ENCODE results near the gene NAA25.

NAA25 gene

DNA sequence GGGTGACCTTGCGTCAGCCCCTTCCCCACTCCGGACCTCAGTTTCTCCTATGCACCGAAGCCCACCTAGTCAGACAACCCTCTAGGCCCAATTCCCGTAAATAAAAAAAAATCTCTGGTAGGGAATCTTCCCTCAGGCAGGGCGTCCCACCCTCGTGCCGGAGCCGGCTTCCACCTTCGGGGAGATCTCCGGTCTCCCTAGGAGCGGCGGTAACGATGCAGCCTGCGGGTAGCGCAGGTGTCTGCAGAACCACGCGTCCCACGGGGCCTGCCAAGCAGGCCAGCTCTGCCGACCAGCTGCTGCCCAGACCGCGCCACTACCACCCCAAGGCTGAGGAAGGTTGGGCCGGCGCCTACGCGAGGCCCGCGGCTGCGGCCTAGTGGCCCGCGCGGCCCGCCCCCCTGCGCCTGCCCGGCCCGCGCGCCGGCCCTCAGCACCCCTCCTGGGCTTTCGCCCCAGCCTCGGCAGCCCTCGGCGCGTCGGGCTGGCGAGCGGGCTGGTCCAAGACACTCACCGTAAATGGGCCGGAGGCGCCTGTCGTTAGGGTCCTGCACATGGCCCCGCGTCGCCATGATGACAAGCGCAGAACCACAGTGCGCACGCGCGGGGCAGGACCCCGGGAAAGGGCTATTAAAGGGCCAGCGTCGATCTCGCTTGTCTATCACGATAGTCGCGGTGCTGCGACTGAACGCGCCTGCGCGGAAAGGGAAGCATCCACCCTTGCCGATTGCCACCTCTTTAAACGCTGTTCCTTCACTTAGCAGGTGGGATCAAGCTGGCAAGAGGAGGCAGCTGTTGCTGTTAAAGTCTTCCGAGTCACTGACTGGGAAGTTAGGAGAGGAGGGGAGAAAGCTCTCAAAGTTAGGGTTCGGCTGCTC lies at the start of gene NAA25:
TSS of gene NAA25 (minus strand) at position 582 of the 878 bp plus-strand sequence. CDS start at position 572, 10 bp downstream.
- DNase-seq, result peak; percentile 83 to 88

GRCh38 chr12:112153893-112154219 lies 45.3 kb upstream of the NAA25 start:
- no peak for DNase-seq

GRCh38 chr12:112153181-112153892 lies 44.8 kb upstream of the NAA25 start:
- DNase-seq, result no peak

- no peak for DNase-seq
These were observed 43.4 kb upstream of the NAA25 start for GRCh38 chr12:112151766-112152541.

GRCh38 chr12:112149596-112149995 lies 41.0 kb upstream of the NAA25 start:
- DNase-seq, result no peak

GRCh38 chr12:112148031-112148513 lies 39.5 kb upstream of the NAA25 start:
- DNase-seq, result peak in 1 of 2 experiments; percentile 9

DNA sequence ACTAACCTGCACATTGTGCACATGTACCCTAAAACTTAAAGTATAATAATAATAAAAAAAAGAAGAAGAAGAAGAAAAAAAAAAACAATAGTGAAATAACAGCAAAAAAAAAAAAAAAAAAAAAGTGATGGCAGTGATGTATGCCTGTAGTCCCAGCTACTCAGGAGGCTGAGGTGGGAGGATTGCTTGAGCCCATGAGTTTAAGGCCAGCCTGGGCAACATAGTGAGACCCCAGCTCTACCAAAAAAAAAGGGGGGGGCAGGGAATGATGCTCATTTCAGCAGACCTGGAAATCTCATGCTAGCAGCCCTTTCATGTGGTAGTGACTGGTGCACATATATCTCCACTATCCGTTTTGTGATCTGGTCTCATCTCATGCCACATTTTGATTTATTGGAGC lies 37.5 kb upstream of the NAA25 start:
- DNase-seq, result no peak

DNA sequence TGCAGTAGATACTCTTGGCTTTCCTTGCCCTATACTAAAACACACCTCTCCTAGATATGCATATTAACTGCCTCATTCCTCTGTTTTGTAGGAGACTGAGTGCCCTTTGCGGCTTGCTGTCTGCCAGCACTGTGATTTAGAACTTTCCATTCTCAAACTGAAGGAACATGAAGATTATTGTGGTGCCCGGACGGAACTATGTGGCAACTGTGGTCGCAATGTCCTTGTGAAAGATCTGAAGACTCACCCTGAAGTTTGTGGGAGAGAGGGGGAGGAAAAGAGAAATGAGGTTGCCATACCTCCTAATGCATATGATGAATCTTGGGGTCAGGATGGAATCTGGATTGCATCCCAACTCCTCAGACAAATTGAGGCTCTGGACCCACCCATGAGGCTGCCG lies 32.1 kb upstream of the NAA25 start:
- no peak for DNase-seq

- no peak for DNase-seq
These were observed 26.1 kb upstream of the NAA25 start for GRCh38 chr12:112134731-112135130.

DNA sequence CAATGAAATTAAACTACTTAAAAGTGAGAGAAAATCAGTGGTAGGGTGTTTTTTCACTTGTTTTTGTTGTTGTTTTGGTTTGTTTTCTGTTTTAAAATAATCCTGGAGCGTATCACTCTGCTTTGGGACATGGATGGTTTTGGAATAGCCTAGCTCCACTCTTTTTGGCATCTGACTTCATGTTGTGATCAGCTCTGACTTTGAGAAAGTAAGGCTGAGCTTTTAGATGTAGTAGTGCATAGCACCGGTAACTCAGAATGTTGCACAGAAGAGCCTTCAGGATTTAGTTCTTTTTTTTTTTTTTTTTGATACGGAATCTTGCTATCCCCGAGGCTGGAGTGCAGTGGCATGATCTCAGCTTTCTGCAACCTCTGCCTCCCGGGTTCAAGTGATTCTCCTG lies 24.8 kb upstream of the NAA25 start:
- no peak for DNase-seq

- DNase-seq, result no peak
These were observed 23.1 kb upstream of the NAA25 start for GRCh38 chr12:112131686-112132085.

DNA sequence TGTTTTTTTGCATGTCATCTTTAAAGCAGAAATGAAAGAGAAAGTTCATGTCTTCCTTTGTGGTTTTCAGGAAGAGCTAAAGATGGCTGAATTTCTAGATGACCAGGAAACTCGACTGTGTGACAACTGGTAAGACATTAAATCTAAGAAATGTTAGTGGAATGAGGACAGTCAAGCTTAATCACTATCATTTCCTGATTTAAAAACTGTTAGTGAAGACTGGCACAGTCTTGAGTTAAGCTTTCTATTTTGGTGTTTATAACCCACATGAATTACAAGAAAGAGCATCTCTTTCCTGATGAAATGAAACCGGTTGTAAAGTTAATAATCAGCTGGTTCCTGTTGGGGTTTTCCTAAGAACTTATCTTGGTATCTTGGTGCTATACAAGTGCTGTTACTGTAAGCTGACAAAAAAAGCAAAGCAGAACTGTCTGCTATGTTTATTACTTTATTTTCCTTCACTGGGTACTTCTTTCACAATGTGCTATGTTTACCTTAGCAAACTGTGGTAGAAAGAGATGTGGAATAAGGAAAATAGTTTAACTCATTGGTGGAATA lies 21.9 kb upstream of the NAA25 start:
- DNase-seq, result no peak

- DNase-seq, result no peak
These were observed 18.3 kb upstream of the NAA25 start for GRCh38 chr12:112126911-112127310.

- DNase-seq, result no peak
These were observed 17.4 kb upstream of the NAA25 start for GRCh38 chr12:112126000-112126438.

GRCh38 chr12:112125250-112125999 lies 16.8 kb upstream of the NAA25 start, which contains the start of gene TRAFD1:
TSS of gene TRAFD1 (plus strand) at chr12:112125560. CDS start at chr12:112130523, 4,963 bp downstream.
- peak; percentile 88 to 96 for DNase-seq

- no peak for DNase-seq
These were observed 16.3 kb upstream of the NAA25 start for GRCh38 chr12:112124918-112125249.

GRCh38 chr12:112122823-112123690 lies 14.5 kb upstream of the NAA25 start:
- DNase-seq, result no peak

- no peak for DNase-seq
These were observed 13.4 kb upstream of the NAA25 start for GRCh38 chr12:112121780-112122565.

DNA sequence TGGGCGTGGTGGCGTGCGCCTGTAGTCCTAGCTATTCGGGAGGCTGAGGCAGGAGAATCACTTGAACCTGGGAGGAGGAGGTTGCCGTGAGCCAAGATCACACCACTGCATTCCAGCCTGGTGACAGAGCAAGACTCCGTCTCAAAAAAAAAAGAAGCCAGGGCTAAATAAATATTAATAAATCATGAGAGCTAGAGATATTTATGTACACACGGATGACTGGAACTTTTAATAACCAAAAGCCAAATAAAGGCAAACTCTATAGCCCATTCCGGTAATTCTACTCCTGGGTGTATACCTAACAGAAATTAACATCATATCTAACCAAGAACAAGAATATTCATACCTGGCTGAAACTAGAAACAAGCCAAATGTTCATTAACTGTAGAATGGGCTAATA lies 9.1 kb upstream of the NAA25 start:
- no peak for DNase-seq
